LoVo (cell line): ENCODE results near the gene GSAP.
A peak's percentile ranks its signal among the peaks of the same experiment; 100 is the strongest.

ENCODE experiments used
- DNase-seq: peaks from one replicate; pipeline ENCODE4 v3.0.0-alpha.2; 2016; ENCODE audit warnings: low spot score

The GSAP gene

GRCh38 chr7:77409005-77409738, 7.0 kb downstream of the GSAP start:
- DNase-seq = peak; percentile 47

- DNase-seq = no peak
Measured at GRCh38 chr7:77407906-77408305, 8.2 kb downstream of the GSAP start.

GRCh38 chr7:77406421-77406820, 9.7 kb downstream of the GSAP start:
- DNase-seq = no peak

GRCh38 chr7:77404641-77405040, 11.5 kb downstream of the GSAP start:
- DNase-seq = no peak

GRCh38 chr7:77403957-77404356, 12.2 kb downstream of the GSAP start:
- DNase-seq = no peak

GRCh38 chr7:77402818-77403217, 13.3 kb downstream of the GSAP start:
- DNase-seq = no peak

GRCh38 chr7:77401002-77401401, 15.1 kb downstream of the GSAP start:
- no peak for DNase-seq

- no peak for DNase-seq
Measured at GRCh38 chr7:77399816-77400215, 16.3 kb downstream of the GSAP start.

GRCh38 chr7:77396894-77397547, 19.1 kb downstream of the GSAP start:
- no peak for DNase-seq

- DNase-seq = no peak
Measured at GRCh38 chr7:77395626-77396025, 20.5 kb downstream of the GSAP start.

GRCh38 chr7:77393954-77394353, 22.2 kb downstream of the GSAP start:
- no peak for DNase-seq

- peak; percentile 84 for DNase-seq
Measured at GRCh38 chr7:77393261-77393660, 22.9 kb downstream of the GSAP start.

GRCh38 chr7:77391230-77391629, 24.9 kb downstream of the GSAP start:
- no peak for DNase-seq

GRCh38 chr7:77388055-77388641, 28.0 kb downstream of the GSAP start:
- DNase-seq = no peak

- DNase-seq = no peak
Measured at GRCh38 chr7:77386165-77386822, 29.9 kb downstream of the GSAP start.

- no peak for DNase-seq
Measured at GRCh38 chr7:77383333-77383740, 32.8 kb downstream of the GSAP start.

- no peak for DNase-seq
Measured at GRCh38 chr7:77382532-77382931, 33.6 kb downstream of the GSAP start.

- DNase-seq = no peak
Measured at GRCh38 chr7:77378584-77378983, 37.6 kb downstream of the GSAP start.

GRCh38 chr7:77370606-77371005, 45.5 kb downstream of the GSAP start:
- no peak for DNase-seq

- no peak for DNase-seq
Measured at GRCh38 chr7:77368974-77369373, 47.2 kb downstream of the GSAP start.

- no peak for DNase-seq
Measured at GRCh38 chr7:77367976-77368375, 48.2 kb downstream of the GSAP start.

- no peak for DNase-seq
Measured at GRCh38 chr7:77362905-77363304, 53.2 kb downstream of the GSAP start.

- no peak for DNase-seq
Measured at GRCh38 chr7:77360969-77361368, 55.2 kb downstream of the GSAP start.
